IPS-NIHi11 (cell line): Measurements from ENCODE around the gene BEND5.

ENCODE experiments used
- DNase-seq: peaks from one replicate; pipeline ENCODE4 v3.0.0; 2012; ENCODE audit warnings: mixed read lengths, low spot score

Gene BEND5

GRCh38 chr1:48776393-48777218 is at the start of gene BEND5:
Gene BEND5 (minus strand): TSS chr1:48776891. CDS start chr1:48776831, 60 bp downstream.
- DNase-seq: peak; percentile 91

- DNase-seq: no peak
Measured at GRCh38 chr1:48823168-48823567, 46.5 kb upstream of the BEND5 start.

GRCh38 chr1:48820491-48820890 is 43.8 kb upstream of the BEND5 start:
- no peak for DNase-seq

- DNase-seq: peak; percentile 72
Measured at GRCh38 chr1:48817505-48818114, 40.9 kb upstream of the BEND5 start.

GRCh38 chr1:48810740-48811139 is 34.0 kb upstream of the BEND5 start:
- no peak for DNase-seq

- DNase-seq: no peak
Measured at GRCh38 chr1:48808496-48808895, 31.8 kb upstream of the BEND5 start.

- DNase-seq: no peak
Measured at GRCh38 chr1:48807554-48808260, 31.0 kb upstream of the BEND5 start.

GRCh38 chr1:48803474-48803873 is 26.8 kb upstream of the BEND5 start:
- DNase-seq: no peak

GRCh38 chr1:48794816-48795215 is 18.1 kb upstream of the BEND5 start:
- DNase-seq: no peak

- no peak for DNase-seq
Measured at GRCh38 chr1:48793863-48794262, 17.2 kb upstream of the BEND5 start.

GRCh38 chr1:48792961-48793360 is 16.3 kb upstream of the BEND5 start:
- DNase-seq: no peak

- no peak for DNase-seq
Measured at GRCh38 chr1:48790397-48790796, 13.7 kb upstream of the BEND5 start.

GRCh38 chr1:48789903-48790302 is 13.2 kb upstream of the BEND5 start:
- DNase-seq: no peak

GRCh38 chr1:48785869-48786268 is 9.2 kb upstream of the BEND5 start:
- no peak for DNase-seq

GRCh38 chr1:48784301-48784700 is 7.6 kb upstream of the BEND5 start:
- no peak for DNase-seq

GRCh38 chr1:48777219-48777895 is 666 bp upstream of the BEND5 start:
- DNase-seq: peak; percentile 42

- DNase-seq: no peak
Measured at GRCh38 chr1:48775831-48776392, 779 bp downstream of the BEND5 start.

GRCh38 chr1:48773133-48773532 is 3.6 kb downstream of the BEND5 start:
- no peak for DNase-seq

- no peak for DNase-seq
Measured at GRCh38 chr1:48772211-48772610, 4.5 kb downstream of the BEND5 start.

- DNase-seq: no peak
Measured at GRCh38 chr1:48771561-48771960, 5.1 kb downstream of the BEND5 start.

- no peak for DNase-seq
Measured at GRCh38 chr1:48767975-48768510, 8.6 kb downstream of the BEND5 start.

GRCh38 chr1:48765335-48765734 is 11.4 kb downstream of the BEND5 start:
- DNase-seq: no peak
